UCSD-AML1 (cell line): ENCODE measurements around the gene SHTN1.

Source experiments
- DNase-seq: peaks from one replicate; lab custom pipeline; 2025; ENCODE audit not compliant: unreplicated experiment; lab: John Stamatoyannopoulos, UW

Gene SHTN1, protein sequence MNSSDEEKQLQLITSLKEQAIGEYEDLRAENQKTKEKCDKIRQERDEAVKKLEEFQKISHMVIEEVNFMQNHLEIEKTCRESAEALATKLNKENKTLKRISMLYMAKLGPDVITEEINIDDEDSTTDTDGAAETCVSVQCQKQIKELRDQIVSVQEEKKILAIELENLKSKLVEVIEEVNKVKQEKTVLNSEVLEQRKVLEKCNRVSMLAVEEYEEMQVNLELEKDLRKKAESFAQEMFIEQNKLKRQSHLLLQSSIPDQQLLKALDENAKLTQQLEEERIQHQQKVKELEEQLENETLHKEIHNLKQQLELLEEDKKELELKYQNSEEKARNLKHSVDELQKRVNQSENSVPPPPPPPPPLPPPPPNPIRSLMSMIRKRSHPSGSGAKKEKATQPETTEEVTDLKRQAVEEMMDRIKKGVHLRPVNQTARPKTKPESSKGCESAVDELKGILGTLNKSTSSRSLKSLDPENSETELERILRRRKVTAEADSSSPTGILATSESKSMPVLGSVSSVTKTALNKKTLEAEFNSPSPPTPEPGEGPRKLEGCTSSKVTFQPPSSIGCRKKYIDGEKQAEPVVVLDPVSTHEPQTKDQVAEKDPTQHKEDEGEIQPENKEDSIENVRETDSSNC

DNA sequence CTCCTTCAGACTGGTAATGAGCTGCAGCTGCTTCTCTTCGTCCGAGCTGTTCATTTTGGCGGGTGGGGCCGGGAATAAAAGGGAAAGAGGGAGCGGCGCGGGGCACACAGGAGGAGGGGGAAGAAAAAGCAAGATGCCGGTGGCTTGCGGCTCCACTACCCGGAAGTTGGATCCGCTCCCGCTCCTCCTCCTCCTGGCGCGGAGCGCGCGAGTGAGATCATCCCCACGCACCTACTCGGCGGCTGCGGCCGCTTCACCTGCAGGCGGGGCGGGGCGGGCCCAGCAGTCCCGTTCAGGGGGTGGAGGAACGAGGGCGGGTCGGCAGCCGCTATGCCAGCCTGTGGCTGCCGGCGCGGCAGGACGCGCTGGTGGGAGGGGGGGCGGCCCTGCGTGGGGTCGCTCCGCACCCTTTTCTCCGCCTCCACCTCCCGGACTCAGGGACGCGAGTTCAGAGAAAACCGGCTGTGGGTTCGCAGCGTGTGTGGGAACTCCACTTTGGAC is at the start of gene SHTN1:
SHTN1 (minus strand) TSS at position 162 of the 501 bp plus-strand sequence; CDS start at position 54, 108 bp downstream.
- DNase-seq: no peak

DNA sequence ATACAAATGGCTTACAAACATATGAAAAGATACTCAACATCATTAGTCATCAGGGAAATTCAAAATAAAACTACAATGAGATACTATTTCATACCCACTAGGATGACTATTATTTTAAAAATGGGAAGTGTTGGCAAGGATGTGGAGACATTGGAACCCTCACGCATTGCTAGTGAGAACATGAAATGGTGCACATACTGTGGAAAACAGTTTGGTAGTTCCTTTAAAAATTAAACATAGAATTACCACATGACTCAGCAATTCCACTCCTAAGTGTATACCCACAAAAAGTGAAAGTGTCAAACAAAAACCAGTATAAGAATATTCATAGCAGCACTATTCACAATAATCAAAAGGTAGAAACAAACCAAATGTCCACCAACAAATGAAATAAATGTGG is 48.5 kb upstream of the SHTN1 start:
- no peak for DNase-seq

GRCh38 chr10:117047947-117048346 is 43.0 kb upstream of the SHTN1 start:
- no peak for DNase-seq

- DNase-seq: no peak
These were observed 11.3 kb upstream of the SHTN1 start for GRCh38 chr10:117016266-117016665.

GRCh38 chr10:117014835-117015234 is 9.8 kb upstream of the SHTN1 start:
- no peak for DNase-seq

- no peak for DNase-seq
These were observed 2.1 kb upstream of the SHTN1 start for GRCh38 chr10:117007080-117007479.

DNA sequence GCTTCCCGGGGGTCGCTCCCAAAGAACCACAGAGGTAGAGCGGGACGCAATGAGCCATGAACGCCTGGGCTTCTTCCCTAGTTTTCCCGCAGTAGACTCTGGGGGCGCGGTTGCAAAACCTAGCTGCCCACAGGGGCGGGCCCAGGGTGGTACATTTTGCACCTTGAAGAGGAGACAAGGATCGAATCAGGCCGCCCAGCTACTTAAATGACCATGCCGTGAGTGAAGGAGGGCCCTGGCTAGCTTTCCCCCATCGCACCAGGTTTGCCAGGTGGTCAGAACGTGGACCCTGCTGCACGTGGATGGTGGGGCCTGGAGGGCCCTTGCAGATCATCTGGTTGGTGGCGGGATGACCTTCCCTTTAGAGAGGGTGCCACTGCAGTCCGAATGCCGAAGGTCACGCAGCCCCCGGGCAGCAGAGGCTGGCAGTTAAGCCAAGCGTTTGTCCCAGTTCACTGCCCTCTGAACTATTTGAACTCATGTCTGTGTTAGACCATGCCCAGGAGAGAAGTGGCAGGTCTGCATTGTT is 604 bp upstream of the SHTN1 start:
- DNase-seq: no peak

- DNase-seq: no peak
These were observed 561 bp downstream of the SHTN1 start for GRCh38 chr10:117004227-117005025.

DNA sequence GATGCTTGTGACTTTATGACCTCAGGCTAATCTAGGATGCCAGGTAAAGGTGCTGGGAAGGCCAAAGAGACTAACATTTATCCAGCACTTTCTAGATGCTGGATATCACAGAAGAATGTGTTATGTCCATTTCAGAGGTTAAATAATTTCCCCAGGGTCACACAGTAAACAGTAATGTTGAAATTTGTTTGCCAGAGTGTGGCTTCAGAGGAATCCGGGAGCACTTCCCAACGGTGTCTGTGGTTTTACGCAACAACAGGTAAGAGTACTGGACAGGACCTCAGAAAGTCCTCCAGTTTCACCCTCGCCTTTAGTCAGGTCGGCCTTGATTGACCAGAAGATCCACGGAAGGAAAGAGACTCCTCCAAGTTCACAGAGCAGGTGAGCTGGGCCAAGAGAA is 1.7 kb downstream of the SHTN1 start:
- no peak for DNase-seq

DNA sequence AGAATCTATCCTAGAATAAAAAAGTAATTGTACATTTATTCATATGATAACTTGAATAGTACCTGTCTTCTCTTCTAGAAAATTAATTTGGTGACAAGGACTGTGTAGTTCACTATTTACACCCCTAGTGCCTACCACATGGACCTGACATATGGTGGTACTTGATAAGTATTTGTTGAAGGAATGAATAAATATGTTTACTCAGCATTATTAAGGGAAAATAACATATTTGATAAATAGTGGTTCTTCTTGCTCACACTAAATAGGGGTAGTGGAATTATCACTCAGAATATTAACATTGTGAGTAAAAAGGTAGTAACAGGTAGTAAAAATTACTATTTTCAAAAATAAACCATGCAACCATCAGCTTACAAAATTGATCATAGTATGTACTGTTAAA is 2.8 kb downstream of the SHTN1 start:
- DNase-seq: no peak

DNA sequence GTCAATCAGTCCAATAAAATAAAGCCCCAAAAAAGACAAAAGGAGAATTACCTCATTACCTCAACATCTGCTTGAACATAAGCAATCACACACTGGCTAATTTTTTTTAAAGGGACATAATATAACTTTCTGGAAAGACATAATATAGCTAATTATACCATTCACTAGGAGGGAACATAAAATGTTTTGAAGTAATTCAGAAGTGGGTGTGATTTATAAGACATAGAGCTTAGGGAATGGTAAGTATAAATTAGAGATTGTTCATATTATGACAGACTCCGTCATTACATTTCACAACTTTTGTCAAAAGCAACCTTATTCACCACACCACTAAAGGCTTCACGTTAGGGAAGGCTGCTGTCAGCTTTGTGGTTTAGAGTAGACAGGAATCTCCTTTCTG is 3.8 kb downstream of the SHTN1 start:
- DNase-seq: no peak

- DNase-seq: no peak
These were observed 4.4 kb downstream of the SHTN1 start for GRCh38 chr10:117000580-117000979.

DNA sequence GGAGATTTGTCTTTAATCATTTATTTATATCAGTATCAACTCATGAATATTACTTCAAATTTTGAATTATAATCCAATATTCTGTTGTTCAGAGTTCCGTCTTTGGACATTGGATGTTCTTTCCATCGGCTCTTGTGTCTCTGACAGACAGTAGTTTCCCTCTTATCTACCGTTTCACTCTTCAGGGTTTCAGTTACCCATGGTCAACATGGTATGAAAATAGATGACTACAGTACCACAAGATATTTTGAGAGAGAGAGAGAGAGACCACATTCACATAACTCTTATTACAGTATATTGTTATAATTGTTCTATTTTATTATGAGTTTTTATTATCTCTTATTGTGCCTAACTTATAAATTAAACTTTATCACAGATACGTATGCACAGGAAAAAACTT is 6.8 kb downstream of the SHTN1 start:
- no peak for DNase-seq

GRCh38 chr10:116997015-116997414 is 8.0 kb downstream of the SHTN1 start:
- DNase-seq: no peak

- DNase-seq: no peak
These were observed 9.3 kb downstream of the SHTN1 start for GRCh38 chr10:116995648-116996047.

DNA sequence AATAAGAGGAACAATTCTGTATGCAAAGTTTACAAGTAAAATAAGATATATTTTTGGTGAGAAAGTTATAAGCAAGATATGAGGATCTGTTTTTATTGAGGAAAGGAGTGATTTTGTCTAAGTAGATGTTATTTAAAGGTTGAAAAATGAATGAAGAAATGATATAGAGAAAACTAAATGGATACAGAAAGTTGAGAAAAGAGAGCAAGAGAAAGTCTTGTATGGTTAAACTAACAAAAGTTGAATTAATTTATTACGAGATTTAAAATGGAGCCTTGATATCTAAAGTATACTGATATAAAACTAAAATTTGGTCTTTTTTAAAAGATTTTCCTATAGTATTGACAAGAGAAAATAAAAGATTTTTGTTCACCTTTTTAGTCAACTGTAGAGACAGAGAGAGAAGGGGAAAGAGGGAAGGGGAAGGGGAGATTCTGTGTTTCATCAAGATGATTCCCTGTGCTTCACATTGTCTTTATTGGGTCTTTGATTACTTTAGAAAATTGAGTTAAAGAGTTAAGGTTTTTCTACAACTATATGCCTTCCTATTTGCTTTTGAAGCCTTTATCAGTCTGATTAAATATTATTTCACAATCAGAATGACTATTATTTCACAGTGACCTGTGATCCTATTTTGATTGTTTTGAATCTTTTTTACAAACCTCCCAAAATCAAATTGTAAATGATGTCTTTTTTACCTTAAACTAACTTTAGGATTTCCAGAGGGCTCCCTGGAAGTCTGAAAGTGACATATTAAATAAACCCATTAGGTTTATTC is 10.7 kb downstream of the SHTN1 start:
- no peak for DNase-seq

DNA sequence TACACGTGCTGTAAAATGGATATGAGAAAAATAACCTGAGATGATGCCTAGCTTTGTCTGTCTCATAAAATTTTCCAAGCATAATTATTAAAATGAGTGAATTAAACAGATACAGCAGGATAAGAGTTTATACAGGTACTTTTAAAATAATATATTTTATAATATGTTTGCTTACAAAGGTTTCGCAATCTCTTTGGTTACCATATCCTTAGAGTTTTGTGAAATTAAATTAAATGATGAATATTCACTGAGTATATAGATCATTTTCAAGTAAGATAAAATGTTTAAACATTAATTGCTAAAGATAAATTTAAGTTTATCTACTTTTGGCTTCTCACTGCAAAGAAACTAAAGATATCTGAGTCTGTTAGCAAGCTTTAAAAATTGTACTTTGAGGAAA is 11.4 kb downstream of the SHTN1 start:
- DNase-seq: no peak

GRCh38 chr10:116992183-116992582 is 12.8 kb downstream of the SHTN1 start:
- DNase-seq: no peak

DNA sequence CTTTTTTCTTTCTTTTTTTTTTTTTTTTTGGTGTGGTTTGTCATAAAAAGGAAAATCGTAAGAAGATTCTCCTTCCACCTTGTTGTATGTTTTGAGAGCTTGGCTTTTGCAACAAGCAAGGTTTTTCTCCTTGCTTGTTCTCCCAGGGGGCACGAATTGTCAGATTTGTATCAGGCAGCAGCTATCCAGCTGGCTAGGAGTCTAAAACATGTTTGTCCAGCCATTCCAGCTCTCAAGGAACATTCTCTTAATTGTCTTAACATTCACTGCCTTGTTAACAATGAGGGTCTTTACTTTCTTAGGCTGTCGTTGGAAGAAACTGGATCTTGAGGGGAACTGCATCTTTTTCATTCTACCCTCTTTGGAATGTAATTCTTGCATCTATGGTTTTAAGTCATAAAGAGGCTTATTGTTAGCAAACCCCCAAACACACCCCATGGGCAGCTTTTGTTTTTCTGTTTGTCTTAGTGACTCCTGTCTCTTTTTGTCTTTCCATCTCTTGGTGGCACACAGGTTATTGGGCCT is 14.6 kb downstream of the SHTN1 start:
- no peak for DNase-seq

GRCh38 chr10:116989439-116989838 is 15.5 kb downstream of the SHTN1 start:
- DNase-seq: no peak
